ENCODE results near the gene ZACN. TPM values are rescaled to one million over a fixed set of nuclear protein-coding genes. Genes with fewer than 3 reads are reported as not detected.
A peak's percentile ranks its signal among the peaks of the same experiment; 100 is the strongest.

Gene ZACN
- total RNA-seq, 2 experiments from 2014 or later = 0.76 to 1.2 TPM

DNA sequence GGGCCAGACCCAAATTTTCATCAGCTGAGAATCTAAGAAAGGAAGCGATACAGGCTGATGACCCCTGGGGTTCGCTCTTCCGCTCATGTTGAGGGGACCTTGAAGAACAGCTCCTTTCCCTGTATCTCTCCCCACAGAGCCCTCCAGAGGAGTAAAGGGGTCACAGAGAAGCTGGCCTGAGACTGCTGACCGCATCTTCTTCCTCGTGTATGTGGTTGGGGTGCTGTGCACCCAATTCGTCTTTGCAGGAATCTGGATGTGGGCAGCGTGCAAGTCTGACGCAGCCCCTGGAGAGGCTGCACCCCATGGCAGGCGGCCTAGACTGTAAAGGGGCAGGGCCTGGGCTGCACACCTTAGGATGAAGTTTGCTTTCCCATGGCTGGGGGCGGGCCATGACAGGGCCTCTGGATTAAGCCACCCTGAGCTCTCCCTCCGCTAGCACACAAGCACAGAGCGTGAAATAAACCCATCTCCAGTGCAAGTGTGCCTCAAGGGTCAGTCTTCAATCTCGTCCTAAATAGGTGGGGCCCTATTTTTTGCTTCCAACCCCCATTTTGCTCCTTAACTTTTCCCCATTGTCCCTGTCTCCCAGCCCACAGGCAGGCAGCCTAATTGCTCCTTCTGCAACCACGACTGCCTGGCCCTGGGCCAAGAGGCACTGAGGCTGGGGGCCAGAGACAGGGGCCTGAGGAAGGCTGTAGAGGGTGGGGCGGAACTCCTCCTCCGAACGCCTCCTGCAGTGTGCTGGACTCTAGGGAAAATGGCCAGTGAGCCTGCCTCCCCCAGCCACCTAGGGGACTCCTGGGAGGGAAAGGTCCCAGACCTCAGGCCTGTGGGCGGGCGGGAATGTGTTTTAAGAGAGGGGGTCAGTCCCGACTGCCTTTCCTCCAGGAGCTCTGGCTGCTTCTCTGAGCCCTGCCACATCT, 3.6 kb downstream of the ZACN start:
- Histone ChIP-seq H3K36me3 (ENCODE audit: insufficient read depth, low read length) (peaks cover 41% of the 10 kb centered on the region), H3K27ac (ENCODE audit: low read depth, low read length, poor library complexity, severe bottlenecking) (no peak overlapping the region), H3K4me2 (ENCODE audit: low read length) (no peak overlapping the region), H3K4me3 (ENCODE audit: low read depth, low read length, poor library complexity, severe bottlenecking) (no peak overlapping the region), H3K79me2 (ENCODE audit: insufficient read depth, low read depth, low read length) (no peaks in the 10 kb centered on the region), H2AFZ (ENCODE audit: low read length) (no peak overlapping the region), H4K20me1 (ENCODE audit: insufficient read depth, low read length) (no peaks in the 10 kb centered on the region), H3K4me1 (ENCODE audit: insufficient read depth, low read length, poor library complexity, severe bottlenecking) (peaks cover 6% of the 10 kb centered on the region), H3K9me2 (ENCODE audit: insufficient read depth, low read length) (no peaks in the 10 kb centered on the region), H3K9me3 (ENCODE audit: low read length) (no peaks in the 10 kb centered on the region)
- TF ChIP-seq, protein P1, sequence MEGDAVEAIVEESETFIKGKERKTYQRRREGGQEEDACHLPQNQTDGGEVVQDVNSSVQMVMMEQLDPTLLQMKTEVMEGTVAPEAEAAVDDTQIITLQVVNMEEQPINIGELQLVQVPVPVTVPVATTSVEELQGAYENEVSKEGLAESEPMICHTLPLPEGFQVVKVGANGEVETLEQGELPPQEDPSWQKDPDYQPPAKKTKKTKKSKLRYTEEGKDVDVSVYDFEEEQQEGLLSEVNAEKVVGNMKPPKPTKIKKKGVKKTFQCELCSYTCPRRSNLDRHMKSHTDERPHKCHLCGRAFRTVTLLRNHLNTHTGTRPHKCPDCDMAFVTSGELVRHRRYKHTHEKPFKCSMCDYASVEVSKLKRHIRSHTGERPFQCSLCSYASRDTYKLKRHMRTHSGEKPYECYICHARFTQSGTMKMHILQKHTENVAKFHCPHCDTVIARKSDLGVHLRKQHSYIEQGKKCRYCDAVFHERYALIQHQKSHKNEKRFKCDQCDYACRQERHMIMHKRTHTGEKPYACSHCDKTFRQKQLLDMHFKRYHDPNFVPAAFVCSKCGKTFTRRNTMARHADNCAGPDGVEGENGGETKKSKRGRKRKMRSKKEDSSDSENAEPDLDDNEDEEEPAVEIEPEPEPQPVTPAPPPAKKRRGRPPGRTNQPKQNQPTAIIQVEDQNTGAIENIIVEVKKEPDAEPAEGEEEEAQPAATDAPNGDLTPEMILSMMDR (conservative IDR thresholded peaks at IDR 0.05; ENCODE audit: low read length) = no peak
- TF ChIP-seq EZH2phosphoT487 (IDR thresholded peaks at IDR 0.05; ENCODE audit: borderline replicate concordance, low read depth, low read length) = no peak
- POLR2A ChIA-PET = no interaction called here
- CTCF ChIA-PET (ENCODE audit: unreplicated experiment) = no interaction called here
- TSS peak; percentile 48 for BruUV-seq (replicated peaks)
- intact Hi-C loops (cut with micrococcal nuclease; ENCODE audit: unreplicated experiment) = no loop called here
- no peak for DNase-seq (ENCODE audit: low spot score)

DNA sequence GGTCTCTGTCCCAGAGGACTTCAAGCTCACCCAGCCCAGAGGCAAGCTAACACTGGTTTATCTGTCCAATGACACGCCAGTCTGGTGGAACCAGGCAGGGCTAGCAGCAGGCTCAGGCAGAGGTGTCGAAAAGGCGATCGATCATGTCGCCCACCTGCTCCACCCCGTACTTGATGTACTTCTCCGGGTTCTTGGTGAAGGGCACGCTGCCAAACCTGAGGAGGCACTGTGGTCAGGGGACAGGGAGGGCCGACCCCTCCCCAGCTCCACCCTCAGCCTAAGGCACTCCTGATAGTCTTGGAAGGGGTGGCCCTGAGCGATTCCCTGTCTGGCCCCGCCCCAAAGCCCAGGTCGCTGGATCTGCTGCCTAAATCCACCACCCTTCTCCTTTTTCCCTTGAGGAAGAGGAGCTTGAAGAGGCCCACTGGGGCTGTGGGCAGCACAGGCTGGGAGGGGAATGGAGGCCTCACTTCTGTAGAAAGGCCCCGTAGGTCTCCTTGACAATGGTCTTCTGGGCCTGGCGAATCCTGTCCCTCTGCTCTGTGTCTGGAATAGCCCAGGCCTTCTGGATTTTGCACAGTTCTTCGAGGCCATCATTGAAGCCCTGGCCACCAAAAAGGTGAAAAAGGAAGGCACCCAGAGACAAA, 4.7 kb downstream of the ZACN start:
- no peak for TF ChIP-seq EZH2phosphoT487 (IDR thresholded peaks at IDR 0.05; ENCODE audit: borderline replicate concordance, low read depth, low read length)
- TF ChIP-seq, protein P1 (conservative IDR thresholded peaks at IDR 0.05; ENCODE audit: low read length) = no peak
- Histone ChIP-seq H4K20me1 (ENCODE audit: insufficient read depth, low read length) (no peaks in the 10 kb centered on the region), H3K9me2 (ENCODE audit: insufficient read depth, low read length) (no peaks in the 10 kb centered on the region), H3K79me2 (ENCODE audit: insufficient read depth, low read depth, low read length) (no peaks in the 10 kb centered on the region), H3K4me2 (ENCODE audit: low read length) (no peak overlapping the region), H2AFZ (ENCODE audit: low read length) (no peak overlapping the region), H3K4me1 (ENCODE audit: insufficient read depth, low read length, poor library complexity, severe bottlenecking) (peaks cover 3% of the 10 kb centered on the region), H3K36me3 (ENCODE audit: insufficient read depth, low read length) (peaks cover 52% of the 10 kb centered on the region), H3K9me3 (ENCODE audit: low read length) (no peaks in the 10 kb centered on the region), H3K27ac (ENCODE audit: low read depth, low read length, poor library complexity, severe bottlenecking) (no peak overlapping the region), H3K4me3 (ENCODE audit: low read depth, low read length, poor library complexity, severe bottlenecking) (no peak overlapping the region)
- BruUV-seq (replicated peaks) = no TSS peak
- DNase-seq (ENCODE audit: low spot score) = no peak
- CTCF ChIA-PET (ENCODE audit: unreplicated experiment) = interaction anchor here (0.6 kb wide), 1 partner anchor 322 kb away, joined by 3 read pairs; no protein-coding TSS in a partner anchor
- POLR2A ChIA-PET = no interaction called here
- intact Hi-C loops (cut with micrococcal nuclease; ENCODE audit: unreplicated experiment) = no loop called here

Data from OCI-LY7 (cell line).